Measurements from ENCODE around the gene TMEM63A.
"Not testable (repeated sequence)": the region's sequence is repeated elsewhere in the genome, so short reads cannot be mapped to it uniquely, and the experiment has no call there.

Gene TMEM63A

GRCh38 chr1:225881959-225882693 lies at the start of gene TMEM63A:
Gene TMEM63A (minus strand): TSS chr1:225882380. CDS start chr1:225877580, 4,800 bp downstream.
- peak; percentile 91 for DNase-seq

- DNase-seq = no peak
Measured at GRCh38 chr1:225931270-225932136, 49.3 kb upstream of the TMEM63A start.

- no peak for DNase-seq
Measured at GRCh38 chr1:225930566-225930965, 48.4 kb upstream of the TMEM63A start.

- DNase-seq = not testable (repeated sequence)
Measured at GRCh38 chr1:225929462-225929861, 47.3 kb upstream of the TMEM63A start.

- peak; percentile 35 for DNase-seq
Measured at GRCh38 chr1:225928186-225929175, 46.3 kb upstream of the TMEM63A start.

GRCh38 chr1:225926551-225927113 lies 44.5 kb upstream of the TMEM63A start:
- DNase-seq = no peak

GRCh38 chr1:225923692-225924555 lies 41.7 kb upstream of the TMEM63A start, which contains the start of gene PYCR2:
Gene PYCR2 (minus strand): TSS chr1:225924250. CDS start chr1:225924110, 140 bp downstream.
- DNase-seq = peak; percentile 96

- DNase-seq = no peak
Measured at GRCh38 chr1:225923381-225923691, 41.2 kb upstream of the TMEM63A start.

GRCh38 chr1:225921734-225922709 lies 39.8 kb upstream of the TMEM63A start:
- DNase-seq = no peak

GRCh38 chr1:225919906-225920305 lies 37.7 kb upstream of the TMEM63A start:
- DNase-seq = peak; percentile 14

GRCh38 chr1:225918280-225918679 lies 36.1 kb upstream of the TMEM63A start:
- DNase-seq = no peak

GRCh38 chr1:225917536-225917935 lies 35.4 kb upstream of the TMEM63A start:
- DNase-seq = no peak

- no peak for DNase-seq
Measured at GRCh38 chr1:225917101-225917500, 34.9 kb upstream of the TMEM63A start.

- DNase-seq = no peak
Measured at GRCh38 chr1:225915538-225915991, 33.4 kb upstream of the TMEM63A start.

- no peak for DNase-seq
Measured at GRCh38 chr1:225914947-225915346, 32.8 kb upstream of the TMEM63A start.

GRCh38 chr1:225914391-225914790 lies 32.2 kb upstream of the TMEM63A start:
- DNase-seq = no peak

GRCh38 chr1:225911191-225912130 lies 29.3 kb upstream of the TMEM63A start:
- DNase-seq = peak; percentile 68

- DNase-seq = no peak
Measured at GRCh38 chr1:225909477-225909876, 27.3 kb upstream of the TMEM63A start.

- no peak for DNase-seq
Measured at GRCh38 chr1:225908773-225909172, 26.6 kb upstream of the TMEM63A start.
